NCI-H128 (cell line): ENCODE results near the gene BRCA1.
"Not testable (repeated sequence)": the region's sequence is repeated elsewhere in the genome, so short reads cannot be mapped to it uniquely, and the experiment has no call there.

Source experiments
- DNase-seq: peaks from one replicate; lab custom pipeline; 2025; ENCODE audit not compliant: unreplicated experiment; lab: John Stamatoyannopoulos, UW

Gene BRCA1

GRCh38 chr17:43134774-43135453 lies 9.8 kb upstream of the BRCA1 start:
- DNase-seq, result no peak

- not testable (repeated sequence) for DNase-seq
Measured at GRCh38 chr17:43133439-43133838, 8.3 kb upstream of the BRCA1 start.

GRCh38 chr17:43132117-43132516 lies 7.0 kb upstream of the BRCA1 start:
- no peak for DNase-seq

- DNase-seq, result no peak
Measured at GRCh38 chr17:43129671-43130010, 4.5 kb upstream of the BRCA1 start.

- not testable (repeated sequence) for DNase-seq
Measured at GRCh38 chr17:43127333-43127876, 2.2 kb upstream of the BRCA1 start.

- DNase-seq, result no peak
Measured at GRCh38 chr17:43126911-43127290, 1.7 kb upstream of the BRCA1 start.

- DNase-seq, result no peak
Measured at GRCh38 chr17:43125967-43126910, 1.1 kb upstream of the BRCA1 start.

- no peak for DNase-seq
Measured at GRCh38 chr17:43118679-43119615, 6.2 kb downstream of the BRCA1 start.

- DNase-seq, result no peak
Measured at GRCh38 chr17:43114151-43114552, 11.0 kb downstream of the BRCA1 start.

- DNase-seq, result no peak
Measured at GRCh38 chr17:43106552-43106951, 18.6 kb downstream of the BRCA1 start.

GRCh38 chr17:43105146-43105545 lies 20.0 kb downstream of the BRCA1 start:
- DNase-seq, result no peak

- DNase-seq, result no peak
Measured at GRCh38 chr17:43104665-43105064, 20.5 kb downstream of the BRCA1 start.

GRCh38 chr17:43095364-43095763 lies 29.8 kb downstream of the BRCA1 start:
- DNase-seq, result not testable (repeated sequence)

- DNase-seq, result no peak
Measured at GRCh38 chr17:43094129-43094835, 30.9 kb downstream of the BRCA1 start.

- no peak for DNase-seq
Measured at GRCh38 chr17:43092901-43093300, 32.3 kb downstream of the BRCA1 start.

GRCh38 chr17:43090022-43090421 lies 35.1 kb downstream of the BRCA1 start:
- DNase-seq, result no peak

GRCh38 chr17:43085474-43085873 lies 39.7 kb downstream of the BRCA1 start:
- no peak for DNase-seq

GRCh38 chr17:43079641-43080302 lies 45.4 kb downstream of the BRCA1 start:
- no peak for DNase-seq

GRCh38 chr17:43074869-43075268 lies 50.3 kb downstream of the BRCA1 start:
- DNase-seq, result no peak

- no peak for DNase-seq
Measured at GRCh38 chr17:43070872-43071271, 54.3 kb downstream of the BRCA1 start.
